ENCODE results near the gene FITM1.

Gene FITM1

DNA sequence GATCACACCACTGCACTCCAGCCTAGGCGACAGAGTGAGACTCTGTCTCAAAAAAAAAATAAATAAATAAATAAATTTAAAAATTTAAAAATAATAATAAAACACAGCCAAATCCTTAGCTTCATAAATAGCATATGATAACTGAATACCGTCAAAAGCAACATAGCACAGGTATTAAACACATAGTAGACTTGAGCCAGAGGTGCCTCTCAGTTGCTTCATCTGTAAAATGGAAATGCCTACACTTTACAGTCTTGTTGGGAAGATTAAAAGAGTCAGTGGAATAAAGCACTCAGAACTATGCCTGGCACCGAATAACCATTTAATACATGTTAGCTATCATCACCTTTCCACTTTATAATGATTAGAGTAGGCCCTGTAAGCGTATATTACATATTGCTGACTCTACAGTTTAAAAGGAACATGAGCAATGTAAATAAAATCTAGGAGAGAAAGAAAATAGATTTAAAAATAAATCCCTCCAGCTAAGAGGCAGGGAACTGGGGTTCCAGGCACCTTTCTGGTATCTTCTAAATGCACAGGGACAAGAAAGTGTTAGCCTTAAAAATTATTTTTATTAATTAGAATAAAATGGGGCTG is 23.7 kb upstream of the FITM1 start:
- H3K4me3 Mint-ChIP-seq, result no peak overlapping the region
- H3K27me3 Mint-ChIP-seq, result no peaks in the 10 kb centered on the region
- peaks cover 26% of the 10 kb centered on the region for H3K4me1 Mint-ChIP-seq (ENCODE audit: low read depth)
- no peaks in the 10 kb centered on the region for H3K9me3 Mint-ChIP-seq
- peaks cover 27% of the 10 kb centered on the region for H3K36me3 Mint-ChIP-seq (ENCODE audit: low read depth)
- H3K27ac Mint-ChIP-seq, result no peak overlapping the region

DNA sequence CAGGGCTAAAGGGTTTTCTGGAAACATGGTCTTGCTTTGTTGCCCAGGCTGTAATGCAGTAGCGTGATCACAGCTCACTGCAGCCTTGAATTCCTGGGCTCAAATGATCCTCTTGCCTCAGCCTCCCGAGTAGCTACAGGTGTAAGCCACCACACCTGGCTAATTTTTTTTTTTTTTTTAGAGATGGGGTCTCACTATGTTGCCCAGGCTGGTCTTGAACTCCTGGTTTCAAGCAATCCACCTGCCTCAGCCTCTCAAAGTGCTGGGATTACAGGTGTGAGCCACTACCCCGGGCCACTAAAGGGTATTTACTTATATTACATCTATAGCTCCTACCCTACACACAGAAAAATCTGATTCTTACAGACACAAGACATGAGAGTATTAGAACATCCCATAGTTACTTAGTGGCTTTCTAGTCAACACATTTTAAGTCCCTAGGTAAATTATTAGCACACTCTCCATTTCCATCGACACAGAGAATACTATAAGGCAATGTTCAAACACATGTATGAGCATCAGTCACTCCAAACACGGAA is 22.1 kb upstream of the FITM1 start:
- H3K4me3 Mint-ChIP-seq, result peak overlapping the region; percentile 62
- H3K9me3 Mint-ChIP-seq, result no peaks in the 10 kb centered on the region
- peak overlapping the region; percentile 95 for H3K27ac Mint-ChIP-seq
- H3K27me3 Mint-ChIP-seq, result no peaks in the 10 kb centered on the region
- peaks cover 13% of the 10 kb centered on the region for H3K36me3 Mint-ChIP-seq (ENCODE audit: low read depth)
- peaks cover 28% of the 10 kb centered on the region for H3K4me1 Mint-ChIP-seq (ENCODE audit: low read depth)

GRCh38 chr14:24110060-24110459 is 20.4 kb upstream of the FITM1 start:
- Mint-ChIP-seq H3K4me1 (ENCODE audit: low read depth) (peaks cover 34% of the 10 kb centered on the region), H3K36me3 (ENCODE audit: low read depth) (no peaks in the 10 kb centered on the region), H3K27me3 (no peaks in the 10 kb centered on the region), H3K4me3 (no peak overlapping the region), H3K27ac (no peak overlapping the region), H3K9me3 (no peaks in the 10 kb centered on the region)

GRCh38 chr14:24110523-24110922 is 19.9 kb upstream of the FITM1 start:
- Mint-ChIP-seq H3K4me1 (ENCODE audit: low read depth) (peaks cover 39% of the 10 kb centered on the region), H3K36me3 (ENCODE audit: low read depth) (no peaks in the 10 kb centered on the region), H3K27me3 (no peaks in the 10 kb centered on the region), H3K9me3 (no peaks in the 10 kb centered on the region), H3K27ac (peak overlapping the region; percentile 65), H3K4me3 (no peak overlapping the region)

GRCh38 chr14:24113379-24113800 is 17.1 kb upstream of the FITM1 start:
- H3K4me1 Mint-ChIP-seq (ENCODE audit: low read depth), result peaks cover 42% of the 10 kb centered on the region

GRCh38 chr14:24113801-24114531 is 16.5 kb upstream of the FITM1 start:
- Mint-ChIP-seq H3K4me3 (peak overlapping the region; percentile 98), H3K27ac (peak overlapping the region; percentile 100), H3K36me3 (ENCODE audit: low read depth) (peaks cover 13% of the 10 kb centered on the region)

More at GRCh38 chr14:24113379-24113800, 17.1 kb upstream of the FITM1 start:
- Mint-ChIP-seq H3K36me3 (ENCODE audit: low read depth) (peaks cover 7% of the 10 kb centered on the region), H3K27ac (peak overlapping the region; percentile 100), H3K4me3 (peak overlapping the region; percentile 98), H3K9me3 (no peaks in the 10 kb centered on the region), H3K27me3 (no peaks in the 10 kb centered on the region)

DNA sequence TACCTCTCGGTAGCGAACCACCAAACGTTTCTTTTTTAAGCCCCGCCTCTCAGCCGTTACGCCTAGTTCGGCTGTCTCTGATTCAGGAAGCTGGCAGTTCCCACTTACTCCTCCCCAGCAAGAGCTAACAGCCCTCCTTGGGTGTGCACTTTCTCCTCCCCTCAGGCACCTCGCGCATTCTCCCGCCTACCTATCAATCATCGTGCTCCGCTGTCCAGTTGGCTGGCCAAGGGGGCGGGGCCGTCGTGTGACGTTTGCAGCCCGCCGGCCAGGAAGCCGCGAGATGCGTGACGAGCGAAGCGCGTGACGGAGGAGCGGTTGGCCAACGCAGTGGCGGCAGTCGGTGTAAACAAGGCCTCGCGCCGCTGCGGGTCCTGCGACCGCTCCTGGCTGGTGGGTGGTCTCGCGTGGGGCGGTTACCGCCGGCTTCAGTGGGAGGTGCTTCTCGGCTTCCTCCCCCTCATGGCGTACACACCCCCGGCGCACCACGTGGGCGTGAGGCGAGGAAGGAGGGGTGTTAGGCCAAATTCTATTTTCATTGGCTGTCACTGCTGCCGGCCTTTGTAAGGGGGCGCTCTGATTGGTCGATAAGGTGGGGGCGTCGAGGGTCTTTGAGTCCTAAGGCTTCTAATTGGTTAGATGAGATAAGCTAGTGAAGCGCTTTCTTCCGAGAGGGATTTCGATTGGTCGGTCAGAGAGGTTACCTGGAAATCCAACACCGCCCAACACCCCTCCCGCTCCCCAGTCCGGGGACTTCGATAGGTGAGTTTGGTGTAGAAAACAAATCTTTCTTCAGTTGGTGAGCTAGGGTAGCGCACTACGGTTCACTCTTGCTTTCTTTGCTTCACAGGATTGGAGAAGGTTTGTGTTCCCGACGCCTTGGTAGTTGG is 15.7 kb upstream of the FITM1 start, which contains the start of the genes DCAF11 and NRL:
Gene DCAF11 (plus strand): TSS at position 246 of the 890 bp plus-strand sequence. CDS start 818 bp downstream, outside the sequence.
Gene NRL (minus strand): TSS at position 418 of the 890 bp plus-strand sequence. CDS start 32,101 bp downstream, outside the sequence.
- Mint-ChIP-seq H3K27me3 (no peaks in the 10 kb centered on the region), H3K27ac (peak within 1 kb of the TSS; percentile 100), H3K36me3 (ENCODE audit: low read depth) (peaks cover 21% of the 10 kb centered on the region), H3K4me3 (peak within 1 kb of the TSS; percentile 98), H3K4me1 (ENCODE audit: low read depth) (peaks cover 28% of the 10 kb centered on the region), H3K9me3 (no peaks in the 10 kb centered on the region)

More at GRCh38 chr14:24113801-24114531, 16.5 kb upstream of the FITM1 start:
- H3K4me1 Mint-ChIP-seq (ENCODE audit: low read depth), result peaks cover 36% of the 10 kb centered on the region
- H3K27me3 Mint-ChIP-seq, result no peaks in the 10 kb centered on the region
- H3K9me3 Mint-ChIP-seq, result no peaks in the 10 kb centered on the region

- H3K4me3 Mint-ChIP-seq, result peak overlapping the region; percentile 98
- peak overlapping the region; percentile 100 for H3K27ac Mint-ChIP-seq
- H3K4me1 Mint-ChIP-seq (ENCODE audit: low read depth), result peaks cover 28% of the 10 kb centered on the region
- H3K27me3 Mint-ChIP-seq, result no peaks in the 10 kb centered on the region
- H3K9me3 Mint-ChIP-seq, result no peaks in the 10 kb centered on the region
- peaks cover 24% of the 10 kb centered on the region for H3K36me3 Mint-ChIP-seq (ENCODE audit: low read depth)
These were observed 14.9 kb upstream of the FITM1 start for GRCh38 chr14:24115422-24116127.

DNA sequence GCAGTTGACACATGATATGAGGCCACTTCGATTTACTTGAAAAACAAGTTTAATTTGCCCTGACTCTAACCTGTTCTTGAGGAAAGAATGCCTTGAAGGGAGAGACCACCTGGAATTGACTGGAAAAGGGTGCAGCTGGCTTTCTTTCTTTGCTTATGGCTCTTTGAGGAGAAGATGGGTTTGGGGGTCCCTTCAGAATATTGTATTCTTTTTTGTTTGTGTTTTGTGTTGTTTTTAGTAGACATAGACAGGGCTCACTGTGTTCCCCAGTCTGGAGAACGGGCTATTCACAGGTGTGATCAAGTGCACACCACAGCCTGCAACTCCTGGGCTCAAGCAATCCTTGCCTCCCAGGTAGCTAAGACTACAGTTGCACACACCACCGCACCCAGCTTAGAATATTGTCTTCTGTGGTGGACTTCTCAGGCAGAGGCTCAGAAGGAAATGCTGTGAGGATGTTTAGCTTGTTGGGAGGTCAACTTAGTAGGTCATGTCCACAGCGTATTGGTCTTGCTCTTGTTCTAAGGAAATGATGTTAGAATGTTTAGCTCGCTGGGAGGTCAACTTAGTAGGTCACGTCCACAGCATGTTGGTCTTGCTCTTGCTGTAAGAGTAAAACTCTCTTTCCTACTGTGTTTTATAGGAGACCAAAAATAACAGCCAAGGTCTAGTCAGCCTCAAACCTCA is 14.2 kb upstream of the FITM1 start:
- peaks cover 31% of the 10 kb centered on the region for H3K36me3 Mint-ChIP-seq (ENCODE audit: low read depth)

GRCh38 chr14:24117179-24117578 is 13.3 kb upstream of the FITM1 start:
- Mint-ChIP-seq H3K27ac (no peak overlapping the region), H3K9me3 (no peaks in the 10 kb centered on the region), H3K27me3 (no peaks in the 10 kb centered on the region), H3K4me3 (no peak overlapping the region), H3K36me3 (ENCODE audit: low read depth) (peaks cover 36% of the 10 kb centered on the region), H3K4me1 (ENCODE audit: low read depth) (peaks cover 28% of the 10 kb centered on the region)

More for the DNA sequence above, 14.2 kb upstream of the FITM1 start:
- Mint-ChIP-seq H3K27ac (no peak overlapping the region), H3K27me3 (no peaks in the 10 kb centered on the region), H3K9me3 (no peaks in the 10 kb centered on the region), H3K4me3 (peak overlapping the region; percentile 98), H3K4me1 (ENCODE audit: low read depth) (peaks cover 28% of the 10 kb centered on the region)

DNA sequence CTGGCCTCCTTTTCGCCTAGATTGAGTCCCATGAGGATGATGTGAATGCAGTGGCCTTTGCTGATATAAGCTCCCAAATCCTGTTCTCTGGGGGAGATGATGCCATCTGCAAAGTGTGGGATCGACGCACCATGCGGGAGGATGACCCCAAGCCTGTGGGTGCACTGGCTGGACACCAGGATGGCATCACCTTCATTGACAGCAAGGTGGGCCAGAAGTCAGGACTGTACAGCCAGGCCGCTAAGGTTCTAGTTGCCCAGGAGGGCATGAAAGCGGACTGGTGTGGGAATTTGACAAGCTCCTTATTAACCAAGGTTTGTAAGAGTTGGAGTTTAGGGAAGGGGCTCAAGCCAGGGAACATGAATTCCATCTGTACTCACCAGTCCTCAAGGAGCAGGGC is 10.8 kb upstream of the FITM1 start:
- H3K27me3 Mint-ChIP-seq, result no peaks in the 10 kb centered on the region
- no peak overlapping the region for H3K4me3 Mint-ChIP-seq
- peaks cover 33% of the 10 kb centered on the region for H3K4me1 Mint-ChIP-seq (ENCODE audit: low read depth)
- no peak overlapping the region for H3K27ac Mint-ChIP-seq
- H3K36me3 Mint-ChIP-seq (ENCODE audit: low read depth), result peaks cover 47% of the 10 kb centered on the region
- H3K9me3 Mint-ChIP-seq, result no peaks in the 10 kb centered on the region

GRCh38 chr14:24121210-24121609 is 9.2 kb upstream of the FITM1 start:
- Mint-ChIP-seq H3K4me1 (ENCODE audit: low read depth) (peaks cover 18% of the 10 kb centered on the region), H3K27ac (no peak overlapping the region), H3K9me3 (no peaks in the 10 kb centered on the region), H3K27me3 (no peaks in the 10 kb centered on the region), H3K4me3 (no peak overlapping the region), H3K36me3 (ENCODE audit: low read depth) (peaks cover 47% of the 10 kb centered on the region)

- Mint-ChIP-seq H3K27me3 (no peaks in the 10 kb centered on the region), H3K9me3 (no peaks in the 10 kb centered on the region), H3K4me1 (ENCODE audit: low read depth) (peaks cover 9% of the 10 kb centered on the region), H3K36me3 (ENCODE audit: low read depth) (peaks cover 47% of the 10 kb centered on the region), H3K4me3 (no peak overlapping the region), H3K27ac (no peak overlapping the region)
These were observed 8.0 kb upstream of the FITM1 start for GRCh38 chr14:24122416-24122815.
